ENCODE results near the gene IQGAP3.
"Not testable (repeated sequence)": the region's sequence is repeated elsewhere in the genome, so short reads cannot be mapped to it uniquely, and the experiment has no call there.

Gene IQGAP3, protein sequence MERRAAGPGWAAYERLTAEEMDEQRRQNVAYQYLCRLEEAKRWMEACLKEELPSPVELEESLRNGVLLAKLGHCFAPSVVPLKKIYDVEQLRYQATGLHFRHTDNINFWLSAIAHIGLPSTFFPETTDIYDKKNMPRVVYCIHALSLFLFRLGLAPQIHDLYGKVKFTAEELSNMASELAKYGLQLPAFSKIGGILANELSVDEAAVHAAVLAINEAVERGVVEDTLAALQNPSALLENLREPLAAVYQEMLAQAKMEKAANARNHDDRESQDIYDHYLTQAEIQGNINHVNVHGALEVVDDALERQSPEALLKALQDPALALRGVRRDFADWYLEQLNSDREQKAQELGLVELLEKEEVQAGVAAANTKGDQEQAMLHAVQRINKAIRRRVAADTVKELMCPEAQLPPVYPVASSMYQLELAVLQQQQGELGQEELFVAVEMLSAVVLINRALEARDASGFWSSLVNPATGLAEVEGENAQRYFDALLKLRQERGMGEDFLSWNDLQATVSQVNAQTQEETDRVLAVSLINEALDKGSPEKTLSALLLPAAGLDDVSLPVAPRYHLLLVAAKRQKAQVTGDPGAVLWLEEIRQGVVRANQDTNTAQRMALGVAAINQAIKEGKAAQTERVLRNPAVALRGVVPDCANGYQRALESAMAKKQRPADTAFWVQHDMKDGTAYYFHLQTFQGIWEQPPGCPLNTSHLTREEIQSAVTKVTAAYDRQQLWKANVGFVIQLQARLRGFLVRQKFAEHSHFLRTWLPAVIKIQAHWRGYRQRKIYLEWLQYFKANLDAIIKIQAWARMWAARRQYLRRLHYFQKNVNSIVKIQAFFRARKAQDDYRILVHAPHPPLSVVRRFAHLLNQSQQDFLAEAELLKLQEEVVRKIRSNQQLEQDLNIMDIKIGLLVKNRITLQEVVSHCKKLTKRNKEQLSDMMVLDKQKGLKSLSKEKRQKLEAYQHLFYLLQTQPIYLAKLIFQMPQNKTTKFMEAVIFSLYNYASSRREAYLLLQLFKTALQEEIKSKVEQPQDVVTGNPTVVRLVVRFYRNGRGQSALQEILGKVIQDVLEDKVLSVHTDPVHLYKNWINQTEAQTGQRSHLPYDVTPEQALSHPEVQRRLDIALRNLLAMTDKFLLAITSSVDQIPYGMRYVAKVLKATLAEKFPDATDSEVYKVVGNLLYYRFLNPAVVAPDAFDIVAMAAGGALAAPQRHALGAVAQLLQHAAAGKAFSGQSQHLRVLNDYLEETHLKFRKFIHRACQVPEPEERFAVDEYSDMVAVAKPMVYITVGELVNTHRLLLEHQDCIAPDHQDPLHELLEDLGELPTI (N-terminal part only)

GRCh38 chr1:156571919-156572662 is at the start of gene IQGAP3:
TSS of gene IQGAP3 (minus strand) at chr1:156572565. CDS start at chr1:156572529, 36 bp downstream.
- Mint-ChIP-seq H3K27me3 (peaks cover 6% of the 10 kb centered on the region), H3K27ac (peak within 1 kb of the TSS; percentile 33), H3K36me3 (ENCODE audit: low read depth) (no peaks in the 10 kb centered on the region), H3K9me3 (no peaks in the 10 kb centered on the region), H3K4me1 (ENCODE audit: low read depth) (peaks cover 33% of the 10 kb centered on the region), H3K4me3 (peak within 1 kb of the TSS; percentile 76)
- intact Hi-C loops (cut with micrococcal nuclease) = loop anchor here (5.0 kb wide), 2 partner anchors 70 to 90 kb away; partner anchors contain the start of gene MEF2D

GRCh38 chr1:156619582-156619955 is 47.2 kb upstream of the IQGAP3 start:
- H3K36me3 Mint-ChIP-seq (ENCODE audit: low read depth) = no peaks in the 10 kb centered on the region
- no peaks in the 10 kb centered on the region for H3K9me3 Mint-ChIP-seq
- intact Hi-C loops (cut with micrococcal nuclease) = no loop called here
- no peak overlapping the region for H3K4me3 Mint-ChIP-seq
- peaks cover 88% of the 10 kb centered on the region for H3K27me3 Mint-ChIP-seq
- no peak overlapping the region for H3K27ac Mint-ChIP-seq
- H3K4me1 Mint-ChIP-seq (ENCODE audit: low read depth) = peaks cover 14% of the 10 kb centered on the region

DNA sequence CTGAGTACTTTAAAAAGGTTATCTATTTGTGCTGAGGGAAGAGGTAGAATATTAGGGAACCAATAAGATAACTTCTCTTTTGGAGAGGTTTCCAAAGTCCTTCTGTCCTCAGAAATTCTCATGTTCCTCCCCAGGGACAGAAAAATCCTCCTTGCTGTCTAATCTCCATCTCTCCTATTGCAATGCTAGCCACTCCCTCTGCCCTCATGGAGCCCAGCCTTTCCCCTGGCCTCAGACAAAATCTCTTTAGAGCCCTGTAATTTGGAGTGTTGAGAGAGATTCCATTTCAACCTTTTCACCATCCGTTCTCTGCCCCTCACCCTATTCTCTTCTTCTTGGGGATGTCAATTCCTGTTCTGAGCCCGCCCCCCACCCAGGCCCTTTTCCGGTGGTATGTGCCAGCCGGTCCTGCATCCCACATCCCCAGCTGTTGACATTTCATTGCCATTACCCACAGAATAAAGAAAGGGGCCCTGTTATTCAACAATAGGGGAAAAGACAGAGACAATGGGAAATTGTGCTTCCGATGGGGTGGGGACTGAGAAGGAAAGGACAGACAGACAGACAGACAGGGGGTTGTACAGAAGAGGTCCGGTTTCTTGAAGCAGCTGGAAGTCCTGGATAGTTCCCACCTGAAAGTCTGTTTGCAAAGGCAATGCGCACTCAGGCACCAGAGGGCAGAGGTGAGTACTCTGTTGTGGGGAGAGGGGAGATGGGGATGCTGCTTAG is 46.7 kb upstream of the IQGAP3 start, which contains the start of gene HAPLN2:
Gene HAPLN2, plus strand, starts transcription at position 563 of the 729 bp plus-strand sequence. CDS start 4,076 bp downstream, outside the sequence.
- H3K4me1 Mint-ChIP-seq (ENCODE audit: low read depth) = peaks cover 8% of the 10 kb centered on the region
- H3K36me3 Mint-ChIP-seq (ENCODE audit: low read depth) = no peaks in the 10 kb centered on the region
- intact Hi-C loops (cut with micrococcal nuclease) = no loop called here
- H3K9me3 Mint-ChIP-seq = no peaks in the 10 kb centered on the region
- no peak within 1 kb of the TSS for H3K27ac Mint-ChIP-seq
- H3K4me3 Mint-ChIP-seq = no peak within 1 kb of the TSS
- H3K27me3 Mint-ChIP-seq = peaks cover 88% of the 10 kb centered on the region

DNA sequence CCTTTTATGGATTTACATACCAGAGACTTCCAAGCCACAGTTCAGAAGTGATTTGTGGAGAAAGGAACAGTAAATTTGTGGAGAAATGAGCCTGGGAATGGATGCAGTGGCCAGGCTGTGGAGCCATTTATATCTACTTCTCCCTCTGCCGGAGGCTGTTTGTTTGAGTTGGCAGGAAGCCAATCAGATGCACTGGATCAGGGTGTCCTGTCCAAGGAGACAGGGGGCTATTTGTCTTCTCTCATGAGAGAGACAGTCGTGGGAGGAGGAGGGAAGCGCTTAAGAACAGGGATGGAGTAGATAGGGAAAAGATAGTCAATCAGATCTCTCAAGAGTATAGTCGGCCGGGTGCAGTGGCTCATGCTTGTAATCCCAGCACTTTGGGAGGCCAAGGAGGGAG is 44.1 kb upstream of the IQGAP3 start:
- Mint-ChIP-seq H3K4me3 (no peak overlapping the region), H3K27ac (no peak overlapping the region), H3K27me3 (peaks cover 79% of the 10 kb centered on the region), H3K4me1 (ENCODE audit: low read depth) (peaks cover 15% of the 10 kb centered on the region), H3K9me3 (no peaks in the 10 kb centered on the region), H3K36me3 (ENCODE audit: low read depth) (no peaks in the 10 kb centered on the region)
- intact Hi-C loops (cut with micrococcal nuclease) = no loop called here

DNA sequence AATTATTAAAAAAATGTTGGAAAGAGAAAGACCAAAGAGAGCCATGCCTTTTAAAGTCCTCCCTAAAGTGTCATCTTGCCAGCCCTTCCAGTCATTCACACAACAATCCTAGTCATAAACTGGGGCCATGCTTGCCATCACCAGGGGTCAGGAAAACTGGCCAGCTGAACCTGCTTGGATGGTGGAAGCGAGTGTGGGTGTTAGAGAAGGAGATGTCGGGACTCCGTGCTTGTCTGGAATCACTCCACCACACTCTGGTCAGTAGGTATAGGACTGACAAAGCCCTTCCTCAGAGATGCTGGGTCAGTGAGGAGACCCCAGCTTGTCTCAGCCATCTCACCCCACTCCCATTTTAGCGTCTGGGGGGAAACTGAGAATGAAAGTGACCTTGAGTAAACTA is 43.6 kb upstream of the IQGAP3 start:
- no peak overlapping the region for H3K27ac Mint-ChIP-seq
- intact Hi-C loops (cut with micrococcal nuclease) = no loop called here
- H3K36me3 Mint-ChIP-seq (ENCODE audit: low read depth) = no peaks in the 10 kb centered on the region
- no peak overlapping the region for H3K4me3 Mint-ChIP-seq
- H3K9me3 Mint-ChIP-seq = no peaks in the 10 kb centered on the region
- H3K4me1 Mint-ChIP-seq (ENCODE audit: low read depth) = peaks cover 15% of the 10 kb centered on the region
- peaks cover 78% of the 10 kb centered on the region for H3K27me3 Mint-ChIP-seq

GRCh38 chr1:156612666-156613065 is 40.3 kb upstream of the IQGAP3 start:
- no peaks in the 10 kb centered on the region for H3K9me3 Mint-ChIP-seq
- H3K4me3 Mint-ChIP-seq = no peak overlapping the region
- peaks cover 21% of the 10 kb centered on the region for H3K4me1 Mint-ChIP-seq (ENCODE audit: low read depth)
- intact Hi-C loops (cut with micrococcal nuclease) = no loop called here
- H3K27me3 Mint-ChIP-seq = peaks cover 60% of the 10 kb centered on the region
- no peak overlapping the region for H3K27ac Mint-ChIP-seq
- H3K36me3 Mint-ChIP-seq (ENCODE audit: low read depth) = no peaks in the 10 kb centered on the region

DNA sequence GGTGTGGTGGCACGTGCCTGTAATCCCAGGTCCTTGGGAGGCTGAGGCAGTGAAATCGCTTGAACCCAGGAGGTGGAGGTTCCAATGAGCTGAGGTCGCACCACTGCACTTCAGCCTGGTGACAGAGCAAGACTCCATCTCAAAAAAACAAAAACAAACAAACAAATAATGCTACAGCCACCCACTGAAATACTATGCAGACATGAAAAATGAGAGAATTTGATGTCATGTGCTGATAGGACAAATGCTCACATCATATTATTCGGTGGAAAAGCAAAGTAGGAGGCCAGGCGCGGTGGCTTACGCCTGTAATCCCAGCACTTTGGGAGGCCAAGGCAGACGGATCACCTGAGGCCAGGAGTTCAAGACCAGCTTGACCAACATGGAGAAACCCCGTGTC is 37.7 kb upstream of the IQGAP3 start:
- H3K4me3 Mint-ChIP-seq; H3K9me3 Mint-ChIP-seq; H3K27ac Mint-ChIP-seq; intact Hi-C loops (cut with micrococcal nuclease); H3K36me3 Mint-ChIP-seq (ENCODE audit: low read depth): not testable (repeated sequence)
- Mint-ChIP-seq H3K27me3 (peaks cover 39% of the 10 kb centered on the region), H3K4me1 (ENCODE audit: low read depth) (peaks cover 15% of the 10 kb centered on the region)

- Mint-ChIP-seq H3K27ac (no peak overlapping the region), H3K4me1 (ENCODE audit: low read depth) (peaks cover 18% of the 10 kb centered on the region), H3K4me3 (no peak overlapping the region), H3K27me3 (peaks cover 30% of the 10 kb centered on the region), H3K36me3 (ENCODE audit: low read depth) (no peaks in the 10 kb centered on the region), H3K9me3 (no peaks in the 10 kb centered on the region)
- intact Hi-C loops (cut with micrococcal nuclease) = loop anchor here (1.0 to 5.0 kb wide), 3 partner anchors 25 to 222 kb away; no protein-coding TSS in a partner anchor
These were observed 36.6 kb upstream of the IQGAP3 start for GRCh38 chr1:156608981-156609380.

GRCh38 chr1:156608036-156608674 is 35.8 kb upstream of the IQGAP3 start:
- intact Hi-C loops (cut with micrococcal nuclease) = loop anchor here (1.0 to 5.0 kb wide), 3 partner anchors 24 to 221 kb away; no protein-coding TSS in a partner anchor
- Mint-ChIP-seq H3K4me1 (ENCODE audit: low read depth) (peaks cover 18% of the 10 kb centered on the region), H3K27me3 (peaks cover 30% of the 10 kb centered on the region), H3K27ac (no peak overlapping the region), H3K4me3 (no peak overlapping the region), H3K9me3 (no peaks in the 10 kb centered on the region), H3K36me3 (ENCODE audit: low read depth) (no peaks in the 10 kb centered on the region)

GRCh38 chr1:156607344-156607743 is 35.0 kb upstream of the IQGAP3 start:
- not testable (repeated sequence) for H3K27ac Mint-ChIP-seq; H3K4me3 Mint-ChIP-seq; H3K9me3 Mint-ChIP-seq; H3K36me3 Mint-ChIP-seq (ENCODE audit: low read depth)
- intact Hi-C loops (cut with micrococcal nuclease) = loop anchor here (5.0 kb wide), 1 partner anchor 220 kb away; no protein-coding TSS in a partner anchor
- Mint-ChIP-seq H3K4me1 (ENCODE audit: low read depth) (peaks cover 16% of the 10 kb centered on the region), H3K27me3 (peaks cover 24% of the 10 kb centered on the region)

DNA sequence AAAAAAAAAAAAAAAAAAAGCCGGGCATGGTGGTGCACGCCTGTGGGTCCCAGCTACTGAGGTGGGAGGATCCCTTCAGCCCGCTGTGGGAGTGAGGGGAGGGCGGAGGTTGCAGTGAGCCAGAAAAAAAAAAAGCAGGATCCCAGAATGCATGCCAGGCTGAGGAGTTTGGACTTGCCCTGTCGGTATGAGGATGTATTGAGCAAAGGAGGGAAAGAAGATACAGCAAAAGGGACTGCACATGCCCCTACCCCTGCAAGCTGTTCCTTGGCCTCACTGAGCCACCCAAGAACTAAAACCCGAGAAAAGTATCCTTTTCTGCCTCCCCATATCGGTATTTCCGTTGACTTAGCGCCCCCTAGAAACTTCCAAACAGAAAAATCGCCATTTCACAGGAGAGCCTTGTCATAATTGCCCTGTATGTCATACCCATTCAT is 30.2 kb upstream of the IQGAP3 start:
- H3K4me3 Mint-ChIP-seq = peak overlapping the region; percentile 10
- H3K27me3 Mint-ChIP-seq = peaks cover 1% of the 10 kb centered on the region
- H3K4me1 Mint-ChIP-seq (ENCODE audit: low read depth) = peaks cover 28% of the 10 kb centered on the region
- no peak overlapping the region for H3K27ac Mint-ChIP-seq
- intact Hi-C loops (cut with micrococcal nuclease) = no loop called here
- H3K36me3 Mint-ChIP-seq (ENCODE audit: low read depth) = peaks cover 21% of the 10 kb centered on the region
- H3K9me3 Mint-ChIP-seq = no peaks in the 10 kb centered on the region

DNA sequence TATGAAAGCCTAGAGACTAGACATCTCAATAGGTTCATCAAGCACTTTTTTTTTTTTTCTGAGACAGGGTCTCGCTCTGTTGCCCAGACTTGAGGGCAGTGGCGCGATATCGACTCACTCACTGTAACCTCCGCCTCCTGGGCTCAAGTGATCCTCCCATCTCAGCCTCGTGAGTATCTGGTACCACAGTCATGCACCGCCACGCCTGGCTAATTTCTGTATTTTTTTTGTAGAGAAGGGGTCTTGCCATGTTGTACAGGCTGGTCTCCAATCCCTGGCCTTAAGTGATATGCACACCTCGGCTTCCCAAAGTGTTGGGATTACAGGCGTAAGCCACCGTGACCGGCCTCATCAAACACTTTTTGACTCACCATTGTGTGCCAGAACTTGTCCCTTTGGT is 29.5 kb upstream of the IQGAP3 start:
- Mint-ChIP-seq H3K27ac (peak overlapping the region; percentile 87), H3K9me3 (no peaks in the 10 kb centered on the region), H3K4me3 (peak overlapping the region; percentile 98), H3K36me3 (ENCODE audit: low read depth) (peaks cover 28% of the 10 kb centered on the region), H3K27me3 (no peaks in the 10 kb centered on the region), H3K4me1 (ENCODE audit: low read depth) (peaks cover 28% of the 10 kb centered on the region)
- intact Hi-C loops (cut with micrococcal nuclease) = loop anchor here (2.0 kb wide), 1 partner anchor 145 kb away; no protein-coding TSS in a partner anchor

Data from dendritic cell treated with granulocyte-macrophage colony-stimulating factor and Interleukin-4, amounts not matched to agents 40 ng/mL and 50 ng/mL, for 4 days (primary cell).